Activated naive CD4-positive, alpha-beta T cell treated with anti-CD3 and anti-CD28 coated beads, Interleukin-2, amount 50 U/mL, for 16 hours (primary cell): ENCODE measurements around the gene CREB5.
"Not testable (repeated sequence)": the region's sequence is repeated elsewhere in the genome, so short reads cannot be mapped to it uniquely, and the experiment has no call there.

Experiments used
- DNase-seq: peaks from one replicate; pipeline ENCODE4 v3.0.0-alpha.2; 2020

CREB5 gene

DNA sequence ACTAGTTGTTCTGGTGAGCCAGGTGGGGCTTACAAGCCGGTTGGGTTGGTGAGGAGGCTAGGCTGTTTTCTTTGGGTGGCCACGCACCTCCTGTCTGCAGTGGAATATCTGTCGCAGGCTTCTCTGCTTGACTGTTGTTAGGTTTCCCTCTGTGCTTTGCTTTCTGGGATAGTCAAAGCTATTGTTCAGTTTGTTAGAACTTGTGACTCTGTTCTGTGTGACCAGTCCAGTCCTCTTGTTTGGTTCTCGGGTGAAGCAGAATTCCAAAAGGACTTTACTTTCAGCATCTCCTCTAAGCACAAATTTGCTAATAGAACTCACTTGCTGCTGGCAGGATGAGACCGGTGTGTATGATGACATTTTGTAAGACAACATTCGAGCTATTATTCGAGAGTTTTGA, 105.3 kb downstream of the CREB5 start:
- no peak for DNase-seq

DNA sequence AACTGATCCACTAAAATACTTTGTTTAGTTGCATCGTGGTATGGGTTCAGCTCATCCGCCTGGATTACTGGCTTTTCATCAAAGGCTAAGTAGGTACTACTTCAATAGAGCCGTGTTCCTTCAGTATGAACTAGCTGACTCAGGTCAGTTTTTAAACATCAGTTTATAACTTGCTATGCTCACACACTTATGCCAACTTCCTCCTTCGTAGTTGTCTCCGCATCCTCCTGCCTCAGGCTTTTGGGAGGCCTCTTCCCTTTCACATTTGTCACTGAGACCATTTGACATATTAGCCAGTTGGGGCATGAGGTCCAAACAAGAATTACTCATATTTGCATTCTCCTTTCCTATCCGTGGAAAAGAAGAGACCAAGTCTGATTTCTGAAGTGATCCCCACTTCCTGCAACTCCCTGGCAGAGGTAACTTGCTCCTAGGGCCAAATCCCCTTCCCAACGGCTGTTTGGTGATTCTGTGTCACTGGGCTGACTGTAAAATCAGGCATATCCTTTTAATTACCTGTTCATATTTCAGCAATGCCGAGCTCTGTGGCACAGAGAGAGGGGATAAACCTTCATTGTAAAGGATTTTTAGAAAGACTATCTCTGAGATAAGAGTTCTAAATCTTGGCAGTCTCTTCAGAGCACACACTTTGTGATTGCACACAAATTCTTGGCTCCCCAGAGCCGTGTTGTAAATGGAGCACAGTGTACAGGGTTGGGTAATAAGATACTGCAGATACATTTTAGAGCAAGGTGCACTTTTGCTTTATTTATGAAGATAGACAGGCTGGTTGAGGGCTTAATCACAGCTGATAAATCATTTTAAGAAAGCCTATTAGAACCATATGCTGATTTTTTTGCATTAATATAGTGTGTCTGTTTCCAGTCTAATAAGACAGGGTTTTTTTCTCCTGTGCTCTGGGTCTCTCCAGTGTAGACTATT, 108.0 kb downstream of the CREB5 start:
- DNase-seq, result no peak

- DNase-seq, result no peak
These were observed 112.7 kb downstream of the CREB5 start for GRCh38 chr7:28524978-28525377.

GRCh38 chr7:28528899-28529298, 116.6 kb downstream of the CREB5 start:
- no peak for DNase-seq

DNA sequence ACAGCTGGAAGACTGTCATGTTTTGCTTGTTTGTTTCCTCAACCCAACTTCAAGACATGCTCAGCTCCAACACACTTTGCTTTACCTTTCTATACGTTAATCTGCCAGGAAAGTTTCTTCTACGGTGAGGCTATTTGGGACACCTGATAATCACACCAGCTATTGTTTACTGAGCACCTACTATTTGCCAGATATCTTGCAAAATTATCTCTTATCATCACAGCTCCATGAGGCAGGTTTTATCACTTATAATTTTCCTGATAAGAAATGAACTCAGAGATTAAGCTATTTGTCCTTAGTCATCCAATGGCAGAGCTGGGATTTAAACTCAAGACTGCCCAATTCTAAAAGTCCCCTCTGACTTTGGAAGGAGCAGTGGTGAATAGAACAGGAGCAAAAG, 117.4 kb downstream of the CREB5 start:
- DNase-seq, result no peak

GRCh38 chr7:28530175-28530802, 118.0 kb downstream of the CREB5 start:
- DNase-seq, result no peak

DNA sequence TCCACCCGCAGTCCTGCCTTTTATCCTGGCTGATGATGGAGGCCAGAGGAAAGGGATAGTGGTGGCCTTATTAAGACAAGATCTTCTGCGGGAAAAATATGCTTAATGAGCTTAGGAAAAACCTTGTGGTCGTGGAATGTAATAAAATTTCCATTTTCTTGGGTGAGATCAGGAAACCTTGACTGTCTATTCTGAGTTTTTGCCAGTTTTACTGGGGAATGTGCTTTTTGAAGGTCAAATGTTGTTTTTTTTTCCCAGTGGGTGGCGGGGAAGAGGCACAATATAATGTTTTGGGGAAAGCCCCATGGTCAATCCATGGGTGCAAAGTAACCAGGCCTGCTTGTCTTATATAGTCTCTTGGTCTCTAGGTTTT, 118.5 kb downstream of the CREB5 start:
- no peak for DNase-seq

GRCh38 chr7:28531291-28531690, 119.0 kb downstream of the CREB5 start:
- no peak for DNase-seq

DNA sequence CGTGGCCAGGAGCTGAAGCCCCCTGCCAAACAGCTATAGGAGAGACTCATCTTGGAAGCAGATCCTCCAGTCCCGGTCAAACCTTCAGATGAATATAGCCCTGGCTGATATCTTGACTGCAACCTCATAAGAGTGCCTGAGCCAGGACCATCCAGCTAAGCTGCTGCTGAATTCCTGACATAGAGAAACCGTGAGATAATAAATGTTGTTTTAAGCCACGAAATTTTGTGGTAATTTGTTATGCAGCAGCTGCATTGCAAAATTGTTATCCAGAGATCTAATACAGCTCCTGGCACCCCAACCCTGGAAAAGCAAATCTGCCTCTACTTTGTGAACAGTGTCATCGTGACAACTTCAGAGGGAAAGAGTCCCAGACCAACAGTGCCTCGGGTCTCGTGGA, 119.9 kb downstream of the CREB5 start:
- DNase-seq, result no peak

DNA sequence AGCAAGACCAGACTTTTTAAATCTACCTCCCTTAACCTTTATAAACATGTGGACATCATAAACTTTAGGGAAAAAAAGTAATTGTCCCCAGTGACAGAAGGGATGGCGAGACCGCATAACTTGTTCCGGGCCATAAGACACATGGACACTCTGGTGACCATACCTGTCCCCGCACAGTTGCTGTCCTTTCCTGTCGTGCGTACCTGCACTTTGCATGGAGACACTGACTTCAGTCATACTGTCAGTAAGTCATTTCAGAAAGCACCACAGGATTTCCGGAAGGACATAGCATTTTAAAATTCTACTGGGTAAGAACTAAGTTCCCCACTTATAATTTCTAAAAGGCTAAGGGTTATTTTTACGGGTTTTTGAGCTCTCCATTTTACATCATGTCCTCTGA, 120.9 kb downstream of the CREB5 start:
- DNase-seq, result no peak

GRCh38 chr7:28533731-28534531, 121.6 kb downstream of the CREB5 start:
- no peak for DNase-seq

DNA sequence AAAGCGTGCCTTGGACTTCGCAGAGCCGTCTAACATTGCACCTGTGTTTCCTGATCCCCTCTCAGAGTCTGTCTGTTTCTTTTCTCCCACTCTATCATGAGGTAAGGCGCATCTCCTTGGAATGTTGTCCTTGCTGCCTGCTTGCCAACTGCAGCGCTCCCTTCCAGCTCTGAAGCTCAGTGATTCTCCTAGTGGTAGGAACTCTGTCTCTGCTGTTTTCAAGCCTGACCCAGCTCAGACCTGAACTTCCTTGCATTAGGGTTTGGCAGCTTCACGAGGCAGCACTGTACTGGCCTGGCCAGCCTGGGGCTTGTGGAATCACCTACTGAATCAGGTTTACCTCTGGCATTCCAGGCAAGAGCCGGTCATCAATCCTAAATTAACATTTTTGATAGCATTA, 123.9 kb downstream of the CREB5 start:
- DNase-seq, result no peak

DNA sequence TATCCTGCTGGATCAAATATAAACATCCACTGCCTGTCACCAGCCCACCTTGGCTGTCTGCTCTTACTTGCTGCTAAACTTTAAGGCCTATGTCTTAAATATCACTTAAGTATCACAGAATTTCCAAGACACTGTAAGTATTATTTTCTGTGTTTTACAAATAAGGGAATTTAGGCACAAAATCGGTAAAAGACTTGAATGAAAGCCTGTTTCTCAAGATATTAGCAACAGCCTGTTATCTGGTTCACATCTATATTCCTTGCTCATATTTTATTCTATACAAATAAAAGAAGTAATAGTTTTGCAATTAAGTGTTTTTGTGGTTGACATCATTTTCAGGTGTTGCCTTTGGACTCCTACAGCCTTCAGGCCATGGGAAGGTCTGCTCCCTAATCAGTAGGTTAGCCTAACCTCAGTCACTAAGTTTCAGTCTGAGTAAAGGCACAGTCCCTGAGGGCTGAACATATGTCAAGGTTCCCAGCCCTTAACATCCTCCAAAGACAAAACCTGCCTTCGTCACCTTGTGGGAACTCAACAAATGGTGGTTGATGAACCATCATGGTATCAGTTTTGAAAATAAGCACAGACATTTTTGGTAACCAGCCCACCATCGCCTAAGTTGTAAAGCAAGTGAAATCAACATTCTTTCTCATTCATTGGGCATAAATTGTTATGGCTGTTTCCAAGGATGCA, 127.1 kb downstream of the CREB5 start:
- DNase-seq, result no peak

GRCh38 chr7:28542410-28542809, 130.1 kb downstream of the CREB5 start:
- DNase-seq, result no peak

DNA sequence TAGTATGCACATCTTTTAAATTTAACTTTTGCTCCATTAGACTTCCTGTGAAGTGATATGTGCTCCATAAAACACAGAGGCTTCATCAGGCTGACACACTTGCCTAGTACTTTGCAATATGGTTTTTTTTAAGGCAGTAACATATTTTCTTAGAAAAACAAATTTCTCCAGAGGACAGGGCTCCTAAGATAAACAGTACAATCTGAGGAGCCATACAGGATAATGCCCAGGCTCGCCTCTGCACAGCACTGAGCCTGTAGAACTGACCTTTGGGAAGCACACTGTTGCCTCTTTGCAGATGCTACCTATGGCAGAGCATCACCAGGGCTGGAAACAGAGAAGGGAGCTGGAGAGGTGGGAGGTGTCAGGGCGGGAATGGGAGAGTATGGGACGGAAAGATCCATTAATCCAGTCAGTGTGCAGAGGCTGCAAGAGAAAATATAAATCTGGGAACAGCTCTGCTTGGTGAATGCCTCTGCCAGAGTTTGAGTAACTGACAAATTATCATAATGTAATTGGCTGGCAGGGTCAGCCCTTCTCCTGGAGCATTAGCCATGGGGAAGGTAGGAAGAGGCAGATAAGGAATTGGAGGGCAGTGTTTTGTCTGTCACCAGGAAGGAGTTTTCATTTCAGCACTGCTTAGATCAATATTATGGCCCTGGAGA, 132.3 kb downstream of the CREB5 start:
- DNase-seq, result no peak

- DNase-seq, result no peak
These were observed 133.7 kb downstream of the CREB5 start for GRCh38 chr7:28546067-28546466.

DNA sequence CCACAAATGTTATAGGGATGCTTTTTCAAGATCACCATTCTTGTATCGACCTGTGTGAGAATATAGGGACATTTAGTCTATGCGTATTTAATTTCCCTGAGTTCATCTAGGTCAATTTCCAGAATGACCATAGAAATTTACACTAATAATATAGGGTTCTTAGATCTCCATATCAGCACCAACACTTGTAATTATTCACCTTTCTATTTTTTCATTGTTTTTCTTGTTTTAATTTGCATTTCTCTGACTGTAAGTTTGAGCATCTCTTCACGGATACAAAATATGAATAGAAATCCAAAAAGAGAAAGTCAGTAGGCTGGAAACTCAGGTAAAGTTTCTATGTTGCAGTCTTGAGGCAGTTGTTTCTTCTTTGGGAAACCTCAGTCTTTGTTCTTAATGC, 134.8 kb downstream of the CREB5 start:
- no peak for DNase-seq

GRCh38 chr7:28548416-28548815, 136.1 kb downstream of the CREB5 start:
- no peak for DNase-seq

GRCh38 chr7:28549998-28550397, 137.7 kb downstream of the CREB5 start:
- no peak for DNase-seq

- DNase-seq, result no peak
These were observed 138.4 kb downstream of the CREB5 start for GRCh38 chr7:28550580-28551186.

DNA sequence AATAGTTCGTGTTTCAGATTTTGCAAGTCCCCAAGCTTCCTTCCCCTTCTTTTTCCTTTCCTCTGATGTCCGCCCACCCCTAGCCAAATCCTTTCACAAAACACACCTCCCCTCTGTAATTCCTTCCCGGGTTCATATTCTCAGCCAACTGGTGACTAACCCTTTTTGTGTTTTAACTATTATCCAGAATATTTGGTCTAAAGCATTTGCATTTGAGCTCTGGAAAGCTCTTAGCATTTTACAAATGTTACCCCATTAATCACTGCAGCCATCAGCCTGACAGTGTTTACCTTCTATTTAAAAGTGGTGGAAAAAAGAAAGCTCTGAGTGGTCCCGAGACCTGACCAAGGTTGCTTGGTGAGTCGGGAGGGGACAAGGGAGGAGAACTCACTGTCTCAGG, 139.0 kb downstream of the CREB5 start:
- DNase-seq, result no peak

GRCh38 chr7:28551766-28552165, 139.4 kb downstream of the CREB5 start:
- not testable (repeated sequence) for DNase-seq
